ENCODE measurements around the gene VAT1L.
"Not testable (repeated sequence)": the region's sequence is repeated elsewhere in the genome, so short reads cannot be mapped to it uniquely, and the experiment has no call there.

The VAT1L gene

DNA sequence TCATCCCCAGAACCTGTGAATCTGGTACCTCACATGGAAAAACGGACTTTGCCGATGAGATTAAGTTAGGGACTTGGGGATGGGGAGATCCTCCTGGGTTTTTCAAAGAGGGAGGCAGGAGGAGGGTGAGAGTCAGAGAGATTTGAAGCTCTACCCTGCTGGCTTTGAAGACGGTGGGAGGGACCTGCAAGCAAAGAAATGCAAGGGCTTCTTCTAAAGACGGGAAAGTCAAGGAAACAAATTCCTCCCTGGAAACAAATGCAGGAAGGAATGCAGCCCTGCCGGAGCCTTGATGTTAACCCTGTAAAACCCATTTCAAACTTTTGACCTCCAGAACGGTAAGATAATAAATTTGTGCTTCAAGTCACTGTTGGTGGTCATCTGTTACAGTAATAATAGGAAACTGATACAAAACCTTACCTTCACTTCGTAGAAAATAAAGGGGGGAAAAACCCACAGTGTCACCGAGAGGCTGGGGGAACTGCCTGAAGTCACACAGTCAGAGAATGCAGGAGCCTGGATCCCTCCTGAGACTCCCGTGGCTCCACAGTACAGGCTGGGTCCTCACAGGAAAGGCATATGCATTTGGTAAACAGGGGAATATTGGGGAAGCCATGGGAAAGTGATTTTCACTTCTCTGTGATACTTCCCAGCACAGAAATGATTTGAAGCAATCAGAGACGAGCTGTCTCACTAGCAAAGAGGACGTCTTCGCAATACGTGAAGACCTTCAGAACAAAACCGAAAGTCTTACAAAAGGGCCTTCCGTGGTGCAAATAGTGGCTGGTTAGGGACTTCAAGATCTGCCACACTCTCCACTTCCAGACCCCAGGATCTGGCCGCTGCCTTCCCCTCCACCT is 175.1 kb downstream of the VAT1L start:
- DNase-seq = no peak

DNA sequence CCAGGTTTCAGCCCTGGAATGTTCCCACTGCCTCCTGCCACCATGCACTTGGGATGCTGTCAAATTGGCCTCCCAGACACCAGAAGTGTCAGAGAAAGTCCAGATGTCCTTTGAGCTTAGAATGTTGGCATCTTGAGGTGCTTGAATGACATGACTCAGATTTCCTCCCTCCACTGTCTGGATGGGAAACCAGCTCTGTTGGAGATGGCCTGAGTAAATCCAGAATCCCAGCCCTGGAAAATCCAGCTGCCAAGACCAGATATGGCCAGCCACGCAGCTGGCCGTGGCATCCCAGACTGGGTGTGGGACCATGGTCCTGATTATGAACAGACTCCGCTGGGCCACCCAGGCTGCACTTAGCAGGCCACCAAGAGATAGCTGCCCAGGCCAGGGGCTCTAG is 177.0 kb downstream of the VAT1L start:
- no peak for DNase-seq

- no peak for DNase-seq
Measured at GRCh38 chr16:77967054-77967904, 178.9 kb downstream of the VAT1L start.

DNA sequence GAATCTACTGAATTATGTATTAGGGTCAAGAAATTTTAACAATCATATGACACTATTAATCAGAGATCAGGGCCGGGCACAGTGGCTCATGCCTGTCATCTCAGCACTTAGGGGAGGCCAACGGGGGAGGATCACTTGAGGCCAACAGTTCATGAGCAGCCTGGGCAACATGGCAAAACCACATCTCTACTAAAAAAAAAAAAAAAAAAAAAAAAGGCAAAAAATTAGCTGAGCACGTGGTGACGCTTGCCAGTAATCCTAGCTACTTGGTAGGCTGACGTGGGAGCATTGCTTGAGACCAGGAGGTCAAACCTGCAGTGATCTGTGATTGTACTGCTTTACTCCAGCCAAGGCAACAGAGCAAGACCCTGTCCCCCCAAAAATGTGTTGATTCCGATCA is 181.5 kb downstream of the VAT1L start:
- no peak for DNase-seq

DNA sequence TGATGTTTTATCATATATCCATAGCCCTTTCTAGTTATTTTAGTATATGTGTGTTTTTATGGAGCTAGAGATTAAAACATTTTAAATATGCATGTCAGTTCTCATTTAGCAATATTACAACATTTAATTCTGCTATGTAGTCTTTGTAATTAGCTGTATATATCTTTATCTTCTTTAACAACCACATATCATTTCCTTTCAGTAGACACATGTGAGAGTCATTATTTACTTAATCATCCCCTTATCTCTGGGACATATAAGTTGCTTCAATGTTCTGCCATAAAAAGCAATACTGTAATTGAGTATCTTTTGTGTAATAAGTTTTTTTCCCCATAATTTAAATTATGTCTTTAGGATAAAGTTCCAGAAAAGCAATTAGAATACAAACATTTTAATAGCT is 182.0 kb downstream of the VAT1L start:
- no peak for DNase-seq

DNA sequence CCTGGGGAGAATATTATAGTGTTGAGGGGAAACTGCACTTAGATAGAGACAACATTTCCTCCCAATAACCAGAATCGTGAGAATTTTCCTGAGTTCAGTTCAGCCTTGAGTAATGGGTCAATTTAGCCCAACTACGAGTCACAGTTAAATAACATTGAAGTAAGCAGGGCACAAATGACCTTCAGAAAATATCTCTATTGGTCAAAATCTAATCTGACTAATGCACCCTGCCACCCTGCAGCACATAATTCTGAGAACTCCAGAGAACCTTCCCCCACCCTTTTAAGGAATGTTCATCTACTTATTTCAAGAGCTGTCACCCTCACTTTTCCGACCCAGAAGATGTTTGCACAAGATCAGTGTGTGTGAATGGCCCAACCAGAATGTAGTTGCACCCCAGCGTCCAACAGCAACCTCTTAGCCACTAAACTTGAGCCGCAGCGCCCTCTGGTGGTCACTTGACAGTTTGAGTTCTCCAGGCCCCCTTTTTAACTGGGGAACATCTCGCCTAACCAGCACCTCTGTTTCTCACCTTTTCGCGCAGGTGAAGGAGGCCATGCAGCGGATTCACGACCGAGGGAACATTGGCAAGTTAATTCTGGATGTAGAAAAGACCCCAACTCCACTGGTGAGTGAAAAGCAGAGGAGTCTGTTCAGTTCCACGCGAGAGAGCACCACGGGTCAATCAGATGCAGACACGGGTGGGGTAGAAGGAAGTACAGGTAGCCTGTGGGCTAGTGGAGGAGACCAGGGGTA is 183.1 kb downstream of the VAT1L start:
- DNase-seq = peak; percentile 78

DNA sequence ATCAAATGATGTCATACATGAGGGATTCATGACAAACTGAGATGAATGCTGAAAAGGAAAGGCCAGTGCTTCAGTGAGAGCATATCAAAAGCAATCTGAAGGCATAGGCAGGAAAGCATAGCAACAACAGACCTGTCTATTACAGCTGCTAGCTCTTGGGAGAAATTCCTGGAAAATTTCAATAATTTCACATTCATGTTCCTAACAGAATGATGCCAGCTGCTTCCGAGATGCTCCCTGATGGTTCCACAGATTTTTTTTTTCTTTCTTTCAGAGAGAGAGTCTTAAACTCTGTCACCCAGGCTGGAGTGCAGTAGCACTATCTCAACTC is 183.7 kb downstream of the VAT1L start:
- DNase-seq = no peak

GRCh38 chr16:77974883-77975282 is 186.5 kb downstream of the VAT1L start:
- DNase-seq = no peak

- no peak for DNase-seq
Measured at GRCh38 chr16:77975942-77976341, 187.6 kb downstream of the VAT1L start.

- DNase-seq = no peak
Measured at GRCh38 chr16:77977339-77977738, 189.0 kb downstream of the VAT1L start.

- DNase-seq = no peak
Measured at GRCh38 chr16:77985111-77985510, 196.7 kb downstream of the VAT1L start.

- no peak for DNase-seq
Measured at GRCh38 chr16:77986011-77986740, 197.8 kb downstream of the VAT1L start.

- no peak for DNase-seq
Measured at GRCh38 chr16:77987810-77988209, 199.4 kb downstream of the VAT1L start.

- DNase-seq = no peak
Measured at GRCh38 chr16:77989846-77990245, 201.5 kb downstream of the VAT1L start.

- DNase-seq = no peak
Measured at GRCh38 chr16:77991701-77992100, 203.3 kb downstream of the VAT1L start.

GRCh38 chr16:77992381-77992780 is 204.0 kb downstream of the VAT1L start:
- not testable (repeated sequence) for DNase-seq

DNA sequence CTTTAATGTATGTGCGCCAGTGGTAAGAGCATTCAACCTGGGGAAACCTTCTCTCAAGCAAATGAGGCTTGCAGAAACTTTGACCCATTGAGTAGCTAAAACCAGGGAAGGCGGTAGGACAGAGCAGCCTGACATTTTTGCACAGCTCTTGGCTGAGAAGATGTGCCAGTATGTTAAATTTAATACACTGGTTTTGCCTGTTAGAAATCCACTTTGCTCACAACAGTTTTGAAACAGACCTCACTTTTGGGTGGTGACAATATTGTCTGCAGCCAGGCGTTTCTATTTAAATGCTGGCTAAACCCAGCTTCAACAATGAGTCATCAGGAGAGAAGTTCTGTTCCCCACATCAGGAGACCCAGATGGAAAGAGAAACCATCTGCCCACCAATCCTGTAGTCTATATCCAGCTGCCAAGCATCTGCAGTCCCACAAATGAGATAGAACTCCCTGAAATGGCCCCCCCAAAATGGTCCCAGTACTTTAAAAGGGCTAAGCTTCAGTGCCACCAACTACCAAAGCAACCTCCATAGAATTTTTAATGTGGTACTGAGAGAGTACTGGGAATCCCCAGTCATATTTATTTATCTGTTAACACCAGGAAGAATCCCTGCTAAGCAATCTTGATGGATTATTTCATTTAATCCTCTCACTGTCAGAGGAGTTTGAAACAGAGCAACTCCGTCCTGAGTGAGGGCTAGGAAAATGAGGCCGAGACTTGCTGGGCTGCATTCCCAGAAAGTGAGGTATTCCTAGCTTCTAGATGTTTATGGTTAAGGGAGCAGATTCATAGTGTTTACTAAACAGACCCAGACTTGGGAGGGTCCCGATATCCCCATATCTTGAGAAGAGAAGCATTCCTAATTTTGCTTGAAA is 205.0 kb downstream of the VAT1L start:
- DNase-seq = no peak

DNA sequence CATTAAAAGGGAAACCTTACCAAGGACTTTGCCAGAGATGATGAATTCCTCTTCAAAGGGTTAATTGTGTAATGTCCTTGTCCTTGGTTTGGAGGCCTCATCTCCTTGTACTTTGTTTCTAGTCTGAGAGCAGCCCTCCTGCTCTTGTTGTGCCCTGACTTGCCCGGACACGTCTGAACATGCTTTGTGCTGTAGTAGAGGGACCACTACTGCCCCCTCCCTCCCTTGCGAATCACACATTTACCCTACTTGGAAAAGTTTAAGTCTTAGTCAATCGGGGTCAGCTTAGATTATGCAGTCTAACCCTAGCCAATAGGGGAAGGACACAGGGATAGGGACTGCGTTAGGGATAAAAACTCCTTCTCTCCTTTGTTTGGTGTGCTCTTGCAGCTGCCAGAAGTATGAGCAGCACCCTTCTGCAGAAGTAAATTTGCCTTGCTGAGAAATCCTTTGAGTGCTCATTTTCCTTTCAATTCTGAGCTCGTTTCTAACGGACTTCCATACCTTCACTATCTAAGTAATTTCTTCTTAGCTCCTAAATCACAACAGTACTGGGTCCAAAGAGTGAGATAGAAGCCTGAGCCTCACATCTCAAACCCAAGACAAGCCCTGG is 207.6 kb downstream of the VAT1L start:
- DNase-seq = no peak

DNA sequence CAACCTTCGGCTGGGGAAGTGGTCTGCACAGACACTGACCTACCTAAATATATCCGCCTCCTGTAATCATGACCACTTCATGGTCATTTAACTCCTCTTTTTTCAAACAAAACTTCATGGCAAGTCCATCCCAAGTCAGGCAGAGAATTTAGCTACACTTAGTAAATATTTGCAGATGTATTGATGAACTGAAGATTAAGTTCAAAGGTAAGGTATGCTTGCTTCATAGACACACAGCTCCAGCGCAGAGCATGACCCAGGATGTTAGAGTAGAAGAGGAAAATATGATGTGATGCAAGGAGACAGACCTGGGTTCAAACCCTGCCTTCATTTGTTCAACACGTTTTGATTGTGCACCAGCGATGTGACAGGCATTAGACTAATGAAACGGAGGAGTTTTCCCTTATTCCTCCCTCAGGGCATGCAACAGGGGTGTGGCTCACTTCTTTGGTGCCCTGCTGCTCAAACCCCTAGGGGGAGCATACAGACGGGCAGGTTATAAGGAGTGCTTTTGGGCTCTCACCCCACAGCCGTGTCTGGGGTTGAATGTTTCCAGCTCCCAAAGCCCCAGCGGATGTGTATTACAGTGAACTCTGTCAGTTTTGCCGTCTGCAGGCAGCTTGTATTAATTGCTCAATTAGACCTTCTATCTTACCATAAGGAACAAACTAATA is 210.1 kb downstream of the VAT1L start:
- no peak for DNase-seq

GRCh38 chr16:78001451-78002025 is 213.2 kb downstream of the VAT1L start:
- no peak for DNase-seq

Data from stimulated activated CD4-positive, alpha-beta T cell treated with anti-CD3 and anti-CD28 coated beads, Interleukin-4, amount 100 ng/mL, for 1 hour (primary cell).